Astrocyte of the spinal cord (primary cell): ENCODE measurements around the gene ATXN1.

Source experiments
- DNase-seq: peaks from one replicate; pipeline ENCODE4 v3.0.0; 2011; ENCODE audit warnings: low read depth, low spot score
- H3K4me3 ChIP-seq: 2 replicates; pipeline ENCODE4 v1.5.1; 2011; ENCODE audit warnings: low read depth, mild to moderate bottlenecking, low read length, moderate library complexity
- in situ Hi-C: cut with HindIII; loops from 2 replicates; pipeline ENCODE4 v1.10.0; 2017; ENCODE audit warnings: low sequenced_read_pairs
- TF ChIP-seq, protein P1 (sequence below): IDR thresholded peaks from 2 replicates; pipeline ENCODE4 v1.5.1; 2012; ENCODE audit warnings: low read depth, mild to moderate bottlenecking, low read length, inconsistent platforms

The ATXN1 gene

GRCh38 chr6:16285467-16286150 is 475.7 kb downstream of the ATXN1 start:
- in situ Hi-C loops = no loop called here
- H3K4me3 ChIP-seq = no peak overlapping the region
- no peak for DNase-seq
- TF ChIP-seq, protein P1, sequence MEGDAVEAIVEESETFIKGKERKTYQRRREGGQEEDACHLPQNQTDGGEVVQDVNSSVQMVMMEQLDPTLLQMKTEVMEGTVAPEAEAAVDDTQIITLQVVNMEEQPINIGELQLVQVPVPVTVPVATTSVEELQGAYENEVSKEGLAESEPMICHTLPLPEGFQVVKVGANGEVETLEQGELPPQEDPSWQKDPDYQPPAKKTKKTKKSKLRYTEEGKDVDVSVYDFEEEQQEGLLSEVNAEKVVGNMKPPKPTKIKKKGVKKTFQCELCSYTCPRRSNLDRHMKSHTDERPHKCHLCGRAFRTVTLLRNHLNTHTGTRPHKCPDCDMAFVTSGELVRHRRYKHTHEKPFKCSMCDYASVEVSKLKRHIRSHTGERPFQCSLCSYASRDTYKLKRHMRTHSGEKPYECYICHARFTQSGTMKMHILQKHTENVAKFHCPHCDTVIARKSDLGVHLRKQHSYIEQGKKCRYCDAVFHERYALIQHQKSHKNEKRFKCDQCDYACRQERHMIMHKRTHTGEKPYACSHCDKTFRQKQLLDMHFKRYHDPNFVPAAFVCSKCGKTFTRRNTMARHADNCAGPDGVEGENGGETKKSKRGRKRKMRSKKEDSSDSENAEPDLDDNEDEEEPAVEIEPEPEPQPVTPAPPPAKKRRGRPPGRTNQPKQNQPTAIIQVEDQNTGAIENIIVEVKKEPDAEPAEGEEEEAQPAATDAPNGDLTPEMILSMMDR = no peak

DNA sequence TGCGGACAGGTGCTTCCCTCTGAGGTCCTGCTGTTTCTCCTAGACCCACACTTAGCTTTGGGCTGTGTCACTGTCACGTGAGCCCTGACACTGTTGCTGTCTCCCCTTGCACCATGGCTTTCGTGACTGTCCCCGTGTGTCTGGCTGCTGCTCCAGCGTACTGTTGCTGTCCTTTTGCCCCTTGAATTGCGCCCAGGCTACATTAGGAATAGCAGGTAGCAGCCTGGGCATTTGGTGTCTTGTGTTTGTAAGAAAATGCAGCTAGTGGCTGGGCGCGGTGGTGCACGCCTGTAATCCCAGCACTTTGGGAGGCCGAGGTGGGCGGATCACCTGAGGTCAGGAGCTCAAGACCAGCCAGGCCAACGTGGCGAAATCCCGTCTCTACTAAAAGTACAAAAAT is 476.8 kb downstream of the ATXN1 start:
- no peak for DNase-seq
- in situ Hi-C loops = no loop called here
- H3K4me3 ChIP-seq = no peak overlapping the region
- TF ChIP-seq, protein P1 = no peak

- TF ChIP-seq, protein P1 = no peak
- in situ Hi-C loops = no loop called here
Measured at GRCh38 chr6:16282370-16282769, 478.9 kb downstream of the ATXN1 start.

DNA sequence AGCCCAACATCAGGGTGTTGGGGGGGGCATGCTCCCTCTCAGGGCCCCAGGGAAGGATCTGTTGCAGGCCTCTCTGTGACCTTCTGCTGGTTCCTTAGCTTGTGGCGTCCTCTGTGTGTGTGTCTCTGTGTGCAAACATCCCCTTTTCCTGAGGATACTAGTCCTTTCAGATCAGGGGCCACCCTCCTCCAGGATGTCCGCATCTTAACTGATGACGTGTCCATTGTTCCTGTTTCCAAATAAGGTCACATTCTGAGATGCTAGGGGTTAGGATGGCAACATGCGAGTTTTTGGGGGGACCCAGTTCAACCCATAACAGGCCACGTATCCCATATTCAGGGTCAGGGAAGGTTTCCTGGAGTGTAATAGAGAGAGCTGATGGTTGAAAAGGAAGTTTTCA is 482.0 kb downstream of the ATXN1 start:
- in situ Hi-C loops = no loop called here
- no peak overlapping the region for H3K4me3 ChIP-seq
- TF ChIP-seq, protein P1 = no peak
- DNase-seq = no peak

More at GRCh38 chr6:16282370-16282769, 478.9 kb downstream of the ATXN1 start:
- no peak overlapping the region for H3K4me3 ChIP-seq
- DNase-seq = no peak

GRCh38 chr6:16278750-16279149 is 482.5 kb downstream of the ATXN1 start:
- no peak overlapping the region for H3K4me3 ChIP-seq
- TF ChIP-seq, protein P1 = no peak
- in situ Hi-C loops = no loop called here
- no peak for DNase-seq

DNA sequence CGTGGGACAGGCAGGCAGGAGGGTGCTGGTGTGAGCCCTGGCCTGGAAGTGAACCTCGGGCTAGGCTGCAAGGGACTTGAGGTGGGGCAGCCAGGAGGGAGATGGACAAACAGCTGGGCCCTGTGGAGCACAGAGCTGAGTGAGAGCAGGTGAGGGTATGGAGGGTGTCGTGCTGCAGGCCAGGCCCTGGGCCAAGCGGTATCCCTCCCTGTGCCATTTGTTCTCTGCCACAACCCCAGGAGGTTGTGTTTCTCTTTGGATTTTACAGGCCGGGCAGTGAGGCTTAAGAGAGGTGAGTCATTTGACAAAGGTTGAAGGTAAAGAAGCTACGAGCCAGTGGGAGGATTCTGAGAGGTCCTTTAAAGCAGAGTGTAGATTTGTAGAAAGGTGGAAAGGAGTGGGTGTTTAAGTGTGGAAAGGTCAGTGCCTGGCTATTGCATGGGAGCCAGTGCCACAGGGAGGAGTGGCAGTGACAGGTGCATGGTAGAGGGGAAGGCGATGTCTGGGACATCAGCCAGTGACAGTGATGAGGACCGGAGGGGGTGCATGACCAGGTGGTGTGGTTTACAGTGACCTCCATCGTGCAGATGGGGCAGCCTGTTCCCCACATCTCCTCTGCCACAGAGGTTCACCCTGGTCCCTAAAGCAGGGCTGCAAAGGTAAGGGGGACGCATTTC is 483.1 kb downstream of the ATXN1 start:
- in situ Hi-C loops = no loop called here
- DNase-seq = peak; percentile 23
- no peak overlapping the region for H3K4me3 ChIP-seq
- TF ChIP-seq, protein P1 = no peak
